GM19397 (cell line): ENCODE measurements around the gene DTX4.

Experiments used
- ATAC-seq: cut with Tn5 transposase; IDR thresholded peaks from one replicate; pipeline ENCODE4 v1.9.1; 2021; ENCODE audit warnings: mild to moderate bottlenecking, moderate library complexity; ENCODE audit not compliant: unreplicated experiment

DTX4 gene

GRCh38 chr11:59189986-59190385, 18.1 kb downstream of the DTX4 start:
- ATAC-seq = no peak

GRCh38 chr11:59191095-59191494, 19.2 kb downstream of the DTX4 start:
- ATAC-seq = no peak

- no peak for ATAC-seq
These were observed 20.0 kb downstream of the DTX4 start for GRCh38 chr11:59191890-59192289.

GRCh38 chr11:59192446-59193020, 20.6 kb downstream of the DTX4 start:
- ATAC-seq = no peak

- ATAC-seq = no peak
These were observed 21.7 kb downstream of the DTX4 start for GRCh38 chr11:59193587-59194130.

- ATAC-seq = no peak
These were observed 23.7 kb downstream of the DTX4 start for GRCh38 chr11:59195586-59195985.

- no peak for ATAC-seq
These were observed 24.8 kb downstream of the DTX4 start for GRCh38 chr11:59196777-59197176.

GRCh38 chr11:59197991-59198390, 26.1 kb downstream of the DTX4 start:
- no peak for ATAC-seq

- ATAC-seq = no peak
These were observed 26.8 kb downstream of the DTX4 start for GRCh38 chr11:59198726-59199125.

GRCh38 chr11:59199546-59200422, 27.9 kb downstream of the DTX4 start:
- no peak for ATAC-seq

- no peak for ATAC-seq
These were observed 28.5 kb downstream of the DTX4 start for GRCh38 chr11:59200423-59200746.

- ATAC-seq = no peak
These were observed 29.4 kb downstream of the DTX4 start for GRCh38 chr11:59201353-59201752.

- ATAC-seq = no peak
These were observed 32.8 kb downstream of the DTX4 start for GRCh38 chr11:59204746-59205145.

GRCh38 chr11:59205648-59206047, 33.7 kb downstream of the DTX4 start:
- ATAC-seq = no peak

- ATAC-seq = no peak
These were observed 34.7 kb downstream of the DTX4 start for GRCh38 chr11:59206635-59207034.

- peak; percentile 58 for ATAC-seq
These were observed 36.1 kb downstream of the DTX4 start for GRCh38 chr11:59207988-59208451.

GRCh38 chr11:59208956-59209355, 37.0 kb downstream of the DTX4 start:
- ATAC-seq = no peak

GRCh38 chr11:59212222-59212621, 40.3 kb downstream of the DTX4 start:
- ATAC-seq = no peak

- ATAC-seq = peak; percentile 22
These were observed 41.1 kb downstream of the DTX4 start, which contains the start of gene MPEG1 for GRCh38 chr11:59212744-59213631. TSS of gene MPEG1 (minus strand) at chr11:59212927. CDS start at chr11:59212865, 62 bp downstream.

GRCh38 chr11:59214141-59214893, 42.4 kb downstream of the DTX4 start:
- ATAC-seq = no peak
